ENCODE measurements around the gene NDN.

Gene NDN

GRCh38 chr15:23644829-23645228 is 42.3 kb downstream of the NDN start:
- DNase-seq (ENCODE audit: insufficient read length, low spot score) (no peak), FAIRE-seq (no peak)

DNA sequence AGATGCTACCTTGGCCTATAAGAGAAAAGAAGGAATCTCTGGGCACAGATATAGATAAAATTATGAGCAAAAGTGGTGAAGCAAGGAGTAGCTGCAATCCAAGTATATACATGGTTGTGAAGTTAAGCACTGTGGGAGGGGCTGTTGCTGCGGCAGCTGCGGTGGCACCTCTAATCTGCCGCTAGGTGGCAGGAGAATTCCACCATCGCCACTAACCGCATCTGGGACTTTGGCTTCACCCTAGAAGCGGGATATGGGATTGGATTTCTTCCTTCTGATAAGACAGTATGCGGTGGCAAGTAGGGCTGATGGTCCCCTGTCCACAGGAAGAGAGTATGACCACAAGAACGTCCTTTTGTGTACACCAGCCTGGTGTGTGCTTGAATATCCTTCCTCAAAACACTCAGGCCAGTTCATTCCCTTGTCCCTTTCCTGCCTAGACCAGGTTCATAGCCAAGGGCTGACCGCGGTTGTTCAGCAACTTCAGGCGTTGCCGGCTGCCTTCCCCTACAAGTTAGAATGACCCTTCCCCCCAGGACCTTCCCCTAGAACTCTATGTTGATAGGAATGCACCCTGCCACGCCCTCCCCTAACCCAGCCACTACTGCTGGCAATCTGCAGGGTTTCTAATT is 44.6 kb downstream of the NDN start:
- no peak for DNase-seq (ENCODE audit: insufficient read length, low spot score)

More for the DNA sequence above, 44.6 kb downstream of the NDN start:
- FAIRE-seq, result no peak
